SU-DHL-6 (cell line): ENCODE measurements around the gene DHRS13.

ENCODE experiments used
- CTCF ChIP-seq: fragments of 200-600 bp; sonication (generic); IDR thresholded peaks from one replicate; pipeline ENCODE4 v1.5.1; 2017; ENCODE audit warnings: antibody characterized with exemption, mild to moderate bottlenecking, low read length, moderate library complexity; ENCODE audit not compliant: insufficient read depth, poor library complexity, severe bottlenecking
- EZH2phosphoT487 ChIP-seq: fragments of 200-600 bp; sonication (generic), shearing (Covaris generic); conservative IDR thresholded peaks from 2 replicates; pipeline ENCODE4 v1.6.1; 2018; ENCODE audit warnings: mild to moderate bottlenecking, antibody characterized with exemption, low read length, moderate library complexity, mixed read lengths

- TF ChIP-seq CTCF (no peak), EZH2phosphoT487 (no peak)
These were observed 40.0 kb upstream of the DHRS13 start for GRCh38 chr17:28942925-28943324.
